Dermis microvascular lymphatic vessel endothelial cell (primary cell): ENCODE measurements around the gene SH3RF3. TPM values are rescaled to one million over a fixed set of nuclear protein-coding genes. Genes with fewer than 3 reads are reported as not detected.

Source experiments
- DNase-seq, 2 donors: peaks; one replicate each; pipeline versions ENCODE4 v3.0.0 to v3.0.0-alpha.2; 2010; ENCODE audit warnings: low read depth in 2 of 2
- total RNA-seq: library from RNA; depleted of rRNA; stranded (reverse); fragments of >200 nt; gene quantifications from 2 replicates; pipeline ENCODE4 v1.2.1, GENCODE V29; 2014

Gene SH3RF3
- total RNA-seq, 1 donor from 2014 or later: 4.5 TPM

DNA sequence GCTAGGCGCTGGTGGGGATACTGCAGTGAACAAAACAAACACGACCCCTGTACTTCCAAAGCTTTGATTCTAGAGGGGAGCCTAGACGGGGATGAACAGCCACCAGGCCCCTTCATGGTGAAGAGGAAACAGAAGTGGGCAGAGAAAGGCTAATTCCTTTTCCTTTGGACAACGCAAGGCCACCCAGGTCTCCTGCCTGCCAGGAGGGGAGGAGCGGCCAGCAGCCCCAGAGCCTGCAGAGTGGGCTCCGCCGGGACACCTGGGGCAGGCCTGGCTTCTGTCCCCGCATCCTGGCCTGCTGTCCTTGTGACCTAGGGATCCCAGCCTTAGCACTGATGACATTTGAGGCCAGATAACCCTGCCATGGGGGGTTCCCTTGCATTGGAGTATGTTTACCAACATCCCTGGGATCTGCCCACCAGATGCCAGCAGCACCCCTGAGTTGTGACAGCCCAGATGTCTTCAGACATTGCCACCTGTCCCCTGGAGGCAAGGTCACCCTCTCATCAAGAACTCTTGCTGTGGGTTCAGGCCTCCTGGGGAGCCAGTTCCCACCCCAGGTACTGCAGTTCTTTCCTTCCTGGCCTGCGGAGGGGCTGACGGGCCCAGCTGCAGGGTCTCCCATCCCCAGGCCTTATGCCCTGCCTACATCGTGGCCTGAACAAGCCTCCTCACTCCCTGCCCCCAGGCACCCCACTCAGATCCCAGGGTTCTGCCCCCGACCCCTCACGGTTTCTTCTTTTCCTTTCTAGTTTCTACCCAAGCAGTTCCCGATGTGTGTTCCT is 359.1 kb downstream of the SH3RF3 start:
- no peak for DNase-seq

DNA sequence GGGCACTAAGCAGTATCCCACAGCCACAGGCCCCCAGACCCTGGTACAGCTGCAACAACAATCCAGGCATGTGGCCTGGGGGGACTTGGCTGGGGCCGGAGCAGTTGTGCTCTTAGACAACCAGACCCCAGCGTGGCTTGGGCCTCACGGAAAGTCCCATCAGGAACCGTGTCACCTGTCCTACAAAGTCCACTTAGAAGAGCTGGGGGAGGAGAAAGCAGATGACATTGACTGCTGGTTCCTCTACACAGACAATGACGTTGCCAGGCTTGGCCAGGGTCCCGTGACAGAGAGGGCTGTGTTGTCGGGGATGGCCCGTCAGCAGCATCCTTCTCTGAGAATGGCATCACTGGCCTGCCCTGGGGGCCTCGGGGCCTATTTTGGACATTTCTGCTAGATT is 360.3 kb downstream of the SH3RF3 start:
- no peak for DNase-seq

DNA sequence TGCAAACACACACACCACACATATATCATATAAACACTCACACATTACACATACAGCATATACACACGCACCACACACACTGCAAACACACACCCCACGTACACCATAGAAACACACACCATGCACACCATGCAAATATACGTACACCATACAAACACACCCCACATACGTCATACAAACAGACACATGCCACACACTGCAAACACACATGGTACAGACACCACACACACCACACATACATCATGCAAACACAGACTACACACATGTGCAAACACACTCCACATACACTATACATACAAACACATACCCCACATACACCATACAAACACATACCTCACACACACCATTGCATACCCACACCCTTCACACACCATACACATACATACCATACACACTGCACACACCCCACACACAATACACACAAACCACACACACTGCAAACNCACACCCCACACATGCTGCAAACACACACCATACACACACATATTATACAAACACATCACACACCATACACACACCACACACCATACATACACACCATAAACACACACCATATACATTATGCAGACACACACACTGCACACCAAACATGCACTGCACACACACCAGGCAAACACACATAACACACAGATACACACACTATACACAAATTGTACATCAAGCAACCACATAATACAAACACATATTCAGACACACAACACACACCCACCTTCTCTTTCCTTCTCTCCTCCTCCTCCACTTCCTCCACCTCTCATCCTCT is 364.4 kb downstream of the SH3RF3 start:
- no peak for DNase-seq

DNA sequence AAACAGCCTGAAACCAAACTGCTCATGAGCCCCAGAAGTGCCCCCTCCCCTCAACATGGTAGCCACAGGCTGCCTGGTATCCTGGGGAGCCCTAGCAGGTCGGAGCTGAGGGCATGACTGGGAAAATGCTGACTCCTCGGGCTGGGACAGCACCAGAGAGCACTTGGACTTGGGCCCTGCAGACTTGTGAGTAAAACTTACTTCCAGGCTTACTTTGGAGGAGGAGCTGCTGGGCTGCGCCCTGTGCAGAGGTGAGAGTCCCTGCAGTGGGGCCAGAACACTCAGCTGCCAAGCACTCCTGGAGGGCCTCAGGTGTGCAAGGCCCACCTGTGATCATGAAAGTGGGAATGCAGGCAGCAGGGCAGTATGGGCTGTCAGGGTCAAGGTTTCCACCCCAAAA is 365.3 kb downstream of the SH3RF3 start:
- DNase-seq: no peak

DNA sequence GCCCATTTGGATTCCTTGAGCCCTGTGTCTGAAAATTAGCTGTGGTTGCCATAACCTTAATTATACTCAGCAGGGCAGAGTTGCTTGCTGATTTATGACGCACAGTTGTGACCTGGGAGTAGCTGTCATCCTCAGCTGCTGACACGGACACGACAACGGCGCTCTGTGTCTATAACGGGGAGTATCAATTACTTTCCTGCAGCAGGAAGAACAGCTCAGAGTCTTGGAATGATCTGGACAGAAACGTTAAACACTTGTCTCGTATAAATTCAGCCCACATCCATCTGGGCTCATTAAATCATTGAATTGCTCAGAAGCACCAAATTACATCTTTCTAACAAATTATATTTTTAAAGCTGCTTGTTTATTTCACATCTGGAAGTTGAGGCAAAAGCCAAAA is 368.5 kb downstream of the SH3RF3 start:
- peak in 1 of 2 donors; percentile 61 for DNase-seq

DNA sequence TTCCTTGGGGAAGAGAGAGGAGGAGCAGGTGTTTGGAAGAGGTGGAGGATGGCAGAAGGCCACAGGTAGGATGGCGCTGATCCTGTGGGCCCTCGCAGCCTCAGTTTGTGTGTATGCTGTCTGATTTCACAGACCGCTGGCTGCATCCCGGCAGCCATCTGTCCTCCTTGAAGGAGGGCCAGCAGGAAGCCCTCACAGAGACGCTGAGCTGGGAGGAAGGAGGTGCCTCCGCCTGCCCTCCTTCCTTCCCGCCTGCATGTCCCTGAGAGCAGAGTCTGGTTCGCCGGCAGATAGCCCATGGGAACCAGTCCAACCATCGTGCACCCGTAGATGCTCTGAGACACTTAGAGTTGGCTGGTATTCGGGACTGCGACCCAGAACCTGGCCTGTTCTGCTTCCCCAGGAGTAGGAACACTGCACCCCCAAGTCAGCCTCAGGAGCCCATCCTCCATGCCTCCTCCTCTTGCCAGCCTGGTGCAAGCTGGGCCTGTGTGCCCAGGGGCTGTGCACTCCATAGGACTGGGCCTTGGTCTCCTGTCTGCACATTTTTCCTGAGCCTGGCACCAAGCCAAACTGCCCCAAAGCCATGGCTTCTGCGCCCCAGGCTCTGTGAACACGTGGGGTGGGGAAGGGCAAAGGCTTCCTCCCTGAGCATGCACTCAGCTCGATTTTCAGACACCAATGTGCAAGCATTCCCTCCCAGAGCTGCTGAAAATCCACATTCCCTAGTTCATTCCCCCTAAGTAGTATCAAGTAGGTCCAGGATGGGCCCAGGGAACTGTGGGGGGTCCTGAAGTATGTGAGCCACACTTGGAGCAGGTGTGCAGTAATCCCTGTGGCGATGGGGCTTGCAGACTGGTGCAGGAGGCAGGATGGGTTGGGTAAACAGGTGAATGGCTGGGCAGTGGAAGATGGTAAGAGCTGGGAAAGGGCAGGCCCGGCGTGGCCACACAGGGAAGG is 369.2 kb downstream of the SH3RF3 start:
- DNase-seq: peak in 1 of 2 donors; percentile 17

DNA sequence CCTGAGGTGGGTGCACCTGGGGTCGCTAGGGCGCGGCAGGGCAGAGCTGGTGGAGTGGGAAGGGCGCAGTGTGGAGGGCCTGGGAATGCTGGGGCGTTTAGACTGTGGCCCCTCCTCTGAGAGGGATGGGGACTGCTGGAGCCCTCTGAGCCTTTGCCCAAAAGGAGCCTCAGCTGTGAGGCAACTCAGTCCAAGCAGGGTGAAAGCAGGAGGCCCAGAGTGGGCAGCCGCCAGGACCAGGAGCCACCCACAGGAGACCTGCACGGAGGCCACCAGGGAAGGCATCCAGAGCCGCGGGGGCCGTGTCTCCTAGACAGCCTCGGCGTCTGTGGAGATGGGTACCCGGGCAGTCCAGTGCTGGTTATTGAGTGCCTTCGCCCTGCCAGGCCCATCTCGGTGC is 369.9 kb downstream of the SH3RF3 start:
- DNase-seq: no peak

DNA sequence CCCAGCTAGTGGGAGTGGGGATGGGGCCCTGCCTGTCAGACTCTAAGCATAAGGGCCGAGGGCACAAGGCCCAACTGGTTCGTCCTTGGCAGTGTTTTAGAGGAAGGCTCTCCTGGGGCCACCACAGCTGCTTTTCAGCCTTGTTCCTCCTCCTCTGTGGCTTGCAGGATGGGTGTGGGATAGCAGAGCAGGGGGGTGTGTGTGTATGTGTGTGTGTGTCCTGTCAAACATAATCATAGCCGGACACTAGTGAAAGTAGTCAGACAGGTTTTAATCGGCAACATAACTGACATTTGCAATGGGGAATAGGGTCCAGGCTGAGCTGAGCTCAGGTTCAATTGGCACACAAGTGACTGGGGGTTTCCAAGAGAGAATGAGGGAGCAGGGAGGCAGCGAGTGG is 370.6 kb downstream of the SH3RF3 start:
- no peak for DNase-seq

DNA sequence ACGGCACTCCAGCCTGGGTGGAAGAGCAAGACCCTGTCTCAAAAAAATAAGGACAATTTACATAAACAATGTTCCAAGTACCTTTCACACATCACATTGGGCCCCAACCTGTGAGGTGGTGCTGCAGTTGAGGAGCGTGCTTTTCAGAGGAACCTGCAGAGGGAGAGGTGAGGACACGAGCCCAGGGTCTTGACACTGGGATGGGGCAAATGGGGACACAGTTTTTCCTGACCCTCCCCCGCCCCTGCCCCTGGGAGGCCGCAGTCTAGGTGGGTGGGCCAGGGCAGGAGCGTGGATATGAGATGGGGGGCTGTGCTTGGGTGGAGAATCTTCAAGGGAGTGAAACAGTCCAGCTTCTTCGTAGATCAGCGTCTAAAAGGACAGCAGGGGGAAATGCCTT is 371.9 kb downstream of the SH3RF3 start:
- no peak for DNase-seq

DNA sequence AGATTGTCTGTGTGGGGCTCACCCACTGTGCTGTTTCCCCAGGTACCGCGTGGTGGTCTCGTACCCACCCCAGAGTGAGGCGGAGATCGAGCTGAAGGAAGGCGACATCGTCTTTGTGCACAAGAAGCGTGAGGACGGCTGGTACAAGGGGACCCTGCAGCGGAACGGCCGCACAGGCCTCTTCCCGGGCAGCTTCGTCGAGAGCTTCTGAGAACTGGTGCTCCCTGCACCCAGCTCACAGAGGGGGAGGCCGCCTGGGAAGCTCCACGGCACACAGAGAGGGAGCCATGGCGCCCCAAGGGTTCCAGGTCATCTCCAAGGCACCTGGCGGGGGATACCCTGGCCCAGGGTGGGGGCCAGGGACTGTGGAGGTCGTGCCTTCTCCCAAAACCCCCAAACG is 372.5 kb downstream of the SH3RF3 start:
- DNase-seq: no peak

DNA sequence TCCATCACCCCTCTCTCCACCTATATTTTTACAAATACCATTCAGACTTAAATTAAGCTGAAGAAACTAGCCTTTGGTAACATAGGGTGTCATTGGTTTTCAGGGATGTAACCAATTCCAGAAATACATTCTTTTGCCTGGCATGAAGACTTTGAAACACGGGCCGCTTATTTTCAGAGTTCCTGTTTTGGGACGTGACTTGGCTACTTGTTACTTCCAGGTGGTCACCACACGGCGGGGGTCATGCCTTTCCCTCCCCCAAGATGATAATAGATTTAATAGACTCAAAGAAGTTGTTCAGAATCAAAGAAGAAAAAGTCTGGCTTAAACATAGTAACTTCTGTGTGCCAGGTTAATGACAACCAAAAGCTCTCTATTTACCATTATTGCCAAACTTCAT is 374.2 kb downstream of the SH3RF3 start:
- DNase-seq: no peak

DNA sequence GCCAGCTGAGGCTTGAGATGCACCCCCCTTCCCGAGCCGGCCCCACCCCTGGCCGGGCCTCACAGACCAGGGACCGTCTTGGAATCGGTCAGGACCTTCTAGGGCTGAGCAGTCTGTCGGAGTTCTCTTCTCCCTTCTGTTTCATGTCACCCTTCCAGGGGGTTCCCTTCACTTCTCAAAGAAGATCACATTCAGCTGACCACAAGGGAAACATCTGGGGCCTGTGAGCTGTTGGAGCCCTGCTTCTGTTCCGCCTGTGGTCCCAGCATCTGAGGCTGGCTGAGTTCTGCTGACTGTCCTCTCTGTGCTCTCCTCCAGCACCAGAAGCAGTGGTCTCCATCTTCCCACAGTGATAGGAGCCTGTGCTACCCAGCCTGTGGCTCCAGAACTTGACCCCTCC is 378.2 kb downstream of the SH3RF3 start:
- no peak for DNase-seq

DNA sequence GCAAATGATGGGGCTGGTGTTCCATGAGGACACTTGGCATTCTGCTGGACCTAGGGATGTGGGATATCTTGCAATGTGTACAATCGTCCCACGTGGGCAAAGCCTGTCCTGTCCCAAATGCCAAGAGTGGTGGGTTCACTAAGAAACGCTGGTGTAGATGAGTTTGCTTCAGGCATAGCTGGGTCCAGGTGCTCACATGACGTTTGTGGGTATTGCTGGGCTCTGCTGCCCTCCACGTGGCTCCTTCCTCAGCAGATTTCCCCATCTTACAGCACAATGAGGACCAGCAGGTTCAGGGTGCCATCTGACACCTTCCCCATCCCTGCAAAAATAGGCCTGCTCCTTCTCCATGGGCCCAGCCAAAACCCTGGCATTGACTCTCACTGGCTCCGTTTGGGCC is 378.8 kb downstream of the SH3RF3 start:
- no peak for DNase-seq

DNA sequence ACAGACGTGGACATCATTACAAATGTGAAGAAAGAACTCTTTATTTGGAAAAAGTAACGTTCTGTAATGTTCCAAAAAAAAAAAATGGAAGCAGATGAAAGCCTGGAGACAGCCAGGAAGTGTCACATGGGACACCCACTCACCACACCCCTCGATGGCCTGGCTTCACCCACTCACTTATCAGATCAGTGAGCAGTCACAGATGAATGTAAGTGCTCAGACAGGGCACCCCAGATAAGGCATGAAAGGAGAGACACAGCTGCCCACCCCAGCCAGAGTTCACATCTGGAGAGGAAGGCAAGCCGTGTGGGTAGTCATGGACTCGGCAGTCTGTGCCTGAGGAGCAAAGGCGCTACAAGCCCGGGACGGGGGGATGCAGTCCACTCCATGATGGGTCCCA is 379.6 kb downstream of the SH3RF3 start:
- DNase-seq: no peak

DNA sequence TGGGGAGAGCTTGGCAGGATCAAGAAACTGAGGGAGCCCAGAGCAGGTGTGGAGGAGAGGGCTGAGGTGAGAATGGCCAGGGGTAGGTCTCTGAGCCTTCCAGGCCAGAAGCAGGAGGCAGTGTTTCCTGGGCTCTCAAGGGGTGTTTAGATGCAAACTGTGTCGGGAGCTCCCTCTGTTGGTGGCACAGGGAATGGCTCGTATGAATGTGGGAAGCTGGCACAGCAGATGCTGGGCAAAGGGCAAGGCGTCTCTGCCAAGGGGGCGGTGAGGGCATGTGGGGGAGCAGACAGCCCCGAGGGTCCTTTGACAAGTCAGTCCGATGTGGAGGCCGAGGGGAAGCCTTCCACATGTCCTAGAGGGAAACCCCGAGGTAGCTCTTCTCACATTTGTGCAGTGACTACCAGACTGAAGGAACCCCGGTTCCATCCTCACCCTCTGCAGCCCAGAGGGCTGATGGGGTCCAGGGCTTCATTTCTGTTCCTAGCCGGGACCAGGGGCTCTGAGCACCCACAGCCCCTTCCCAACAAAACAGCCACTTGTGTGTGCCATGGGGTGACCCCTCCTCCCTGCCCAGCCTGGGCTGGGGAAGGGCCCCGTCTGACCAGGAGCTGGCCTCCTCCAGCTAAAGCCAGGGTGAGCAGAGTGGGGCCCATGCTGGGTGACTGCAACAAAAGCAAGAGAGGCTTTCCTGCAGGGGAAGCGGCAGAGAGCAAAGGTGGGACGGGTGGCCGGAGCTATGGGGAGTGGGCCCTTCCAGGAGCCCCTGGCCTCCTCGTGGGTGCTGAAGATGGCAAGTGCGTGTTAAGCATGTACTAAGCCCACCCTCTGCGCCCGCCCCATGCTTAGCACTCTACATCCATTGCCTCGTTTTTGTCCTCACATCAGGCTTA is 381.4 kb downstream of the SH3RF3 start:
- DNase-seq: peak; percentile 20 to 62

DNA sequence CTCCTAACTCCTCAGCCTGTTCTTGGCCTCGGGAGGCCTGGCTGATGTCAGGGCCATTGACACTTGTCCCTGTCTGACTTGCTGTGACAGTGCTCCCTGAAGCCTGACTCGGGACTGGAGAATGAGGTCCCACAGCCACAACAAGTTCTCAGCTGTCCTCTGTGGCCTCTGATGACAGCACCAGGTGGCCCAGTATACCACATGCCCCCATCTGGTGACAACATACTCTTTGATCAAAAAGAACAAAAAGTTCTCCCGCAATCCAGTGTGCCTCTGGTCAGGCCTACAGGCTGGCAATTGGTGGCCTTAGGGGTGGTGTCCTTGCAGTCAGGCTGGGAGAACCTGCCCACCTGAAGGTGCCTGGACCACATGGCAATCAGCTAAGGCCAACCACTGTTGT is 382.2 kb downstream of the SH3RF3 start:
- DNase-seq: no peak

DNA sequence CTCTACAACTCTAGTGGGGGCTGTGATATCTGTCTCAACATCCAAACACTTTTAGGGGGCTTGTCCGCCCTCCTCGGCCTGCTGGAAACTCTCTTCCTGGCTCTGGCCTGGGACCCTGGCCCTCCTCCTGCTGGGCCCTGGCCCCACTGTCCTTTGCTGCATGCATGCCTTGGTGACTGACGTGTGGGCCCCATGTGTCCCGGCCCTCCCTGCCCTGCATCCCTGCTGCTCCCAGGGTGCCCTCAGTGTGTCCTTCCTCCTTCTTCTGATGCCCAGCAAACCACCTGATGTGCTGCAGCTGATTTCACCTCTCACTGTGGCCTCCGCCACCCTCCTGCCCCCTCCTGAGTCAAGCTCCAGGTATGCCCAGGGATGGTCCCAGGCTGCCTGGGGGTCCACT is 383.1 kb downstream of the SH3RF3 start:
- no peak for DNase-seq

DNA sequence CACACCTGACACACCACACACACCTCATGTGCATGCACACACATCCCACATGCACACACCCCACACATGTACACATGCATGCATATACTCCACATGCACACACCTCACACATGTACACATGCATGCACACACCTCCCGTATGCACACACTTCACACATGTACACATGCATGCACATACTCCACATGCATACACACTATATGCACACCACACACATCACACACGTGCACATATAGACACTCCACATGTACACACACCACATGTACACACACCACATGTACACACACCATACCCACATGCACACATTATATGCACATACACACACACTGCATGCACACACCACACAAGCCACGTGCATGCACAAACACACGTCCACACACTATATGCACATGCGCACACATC is 384.2 kb downstream of the SH3RF3 start:
- no peak for DNase-seq

DNA sequence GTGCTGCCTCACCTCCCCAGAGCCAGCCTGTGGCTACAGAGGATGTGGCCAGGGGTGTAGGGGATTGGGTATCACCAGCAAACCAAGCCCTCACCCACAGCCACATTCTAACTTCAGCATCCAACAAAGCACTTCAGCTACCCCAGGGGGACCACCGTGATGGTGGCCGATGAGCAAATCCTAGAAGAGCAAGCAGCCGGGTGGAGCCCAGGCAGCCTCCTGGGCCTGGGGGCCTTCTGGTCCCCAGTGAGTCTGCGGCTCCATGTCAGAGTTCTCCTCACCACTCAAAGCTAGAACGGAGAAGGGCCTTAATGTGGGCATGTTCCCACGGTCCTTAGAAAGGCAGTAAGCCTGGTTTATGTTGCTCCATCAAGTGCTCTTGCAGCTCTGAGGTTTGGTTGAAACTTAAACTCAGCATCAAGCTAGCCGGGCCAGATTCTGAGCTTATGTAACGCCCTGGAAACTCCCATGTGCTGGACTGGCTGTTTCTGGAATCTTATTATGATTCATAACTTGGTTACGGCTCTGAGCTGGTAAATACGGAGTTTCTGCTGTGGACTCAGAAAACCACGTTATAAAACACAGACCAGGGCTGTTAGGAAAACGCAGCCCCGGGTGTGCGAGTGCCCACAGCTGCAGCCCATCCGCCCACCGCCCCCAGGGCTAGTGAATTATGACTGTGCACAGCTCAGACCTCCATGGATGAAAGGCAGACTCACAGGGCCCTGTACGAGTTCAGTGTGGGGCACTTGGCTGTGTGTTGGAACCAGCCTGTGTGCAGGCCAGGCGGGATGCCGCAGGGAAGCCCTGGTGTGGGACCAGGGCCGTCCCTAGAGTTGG is 385.0 kb downstream of the SH3RF3 start:
- peak in 1 of 2 donors; percentile 14 for DNase-seq

DNA sequence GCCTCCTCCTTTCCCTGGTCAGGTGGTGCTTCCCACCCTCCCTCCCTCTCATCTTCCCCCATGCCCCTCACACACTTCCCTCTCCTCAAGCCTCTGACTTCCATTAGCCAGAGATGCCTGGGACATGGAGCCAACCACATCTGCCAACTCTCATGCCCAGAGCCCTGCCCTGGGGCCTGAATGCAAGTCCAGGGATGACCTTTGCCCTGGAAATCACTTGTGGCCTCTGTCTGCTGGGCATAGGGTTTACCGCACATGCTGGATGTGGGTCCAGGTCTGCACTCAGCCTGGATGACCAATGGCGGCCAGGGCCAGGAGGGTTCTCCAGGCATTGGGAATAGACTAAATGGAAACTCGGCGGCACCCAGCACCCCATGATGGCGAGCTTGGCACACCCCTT is 385.9 kb downstream of the SH3RF3 start:
- DNase-seq: no peak
